A673 (cell line): ENCODE data around the gene SARS2. TPM values are rescaled to one million over a fixed set of nuclear protein-coding genes. Genes with fewer than 3 reads are reported as not detected.

Source experiments
- BruUV-seq: library from RNA; stranded (reverse); fragments of 400-500 nt; replicated peaks from 2 replicates; lab custom pipeline; 2021; lab: Mats Ljungman, UMichigan
- CTCF ChIA-PET: fragments of 300-600 bp; sonication (Branson Sonifier 250); formaldehyde crosslinking; loops from one replicate; lab custom pipeline; 2022; ENCODE audit warnings: antibody characterized with exemption; lab: Charles Lee
- POLR2A ChIA-PET: fragments of 300-600 bp; sonication (Branson Sonifier 250); formaldehyde crosslinking; loops from one replicate; lab custom pipeline; 2022; ENCODE audit warnings: antibody characterized with exemption; ENCODE audit not compliant: low non-redundant PET; lab: Charles Lee
- DNase-seq: peaks from one replicate; pipeline ENCODE4 v3.0.0-alpha.2; 2015; ENCODE audit warnings: low spot score
- H3K27ac ChIP-seq: fragments of 200-600 bp; sonication (generic); 2 replicates; pipeline ENCODE4 v1.5.1; 2016; ENCODE audit warnings: mixed run types, low read depth, mild to moderate bottlenecking, mixed read lengths, antibody characterized with exemption, low read length; ENCODE audit not compliant: poor library complexity, severe bottlenecking
- H3K27me3 ChIP-seq: fragments of 200-600 bp; sonication (generic); replicated peaks from 2 replicates; pipeline ENCODE4 v1.6.1; 2017; ENCODE audit warnings: mixed run types, low read depth, mild to moderate bottlenecking, mixed read lengths, antibody characterized with exemption, low read length; ENCODE audit not compliant: insufficient read depth, poor library complexity
- H3K36me3 ChIP-seq: fragments of 200-600 bp; sonication (generic); 2 replicates; pipeline ENCODE4 v1.6.1; 2016; ENCODE audit warnings: mixed run types, mild to moderate bottlenecking, mixed read lengths, antibody characterized with exemption, low read length; ENCODE audit not compliant: insufficient read depth, poor library complexity, severe bottlenecking
- H3K4me1 ChIP-seq: fragments of 200-600 bp; sonication (generic); 2 replicates; pipeline ENCODE4 v1.6.1; 2017; ENCODE audit warnings: mixed run types, mild to moderate bottlenecking, mixed read lengths, antibody characterized with exemption, low read length; ENCODE audit not compliant: insufficient read depth, poor library complexity, severe bottlenecking
- H3K4me3 ChIP-seq: fragments of 200-600 bp; sonication (generic); 2 replicates; pipeline ENCODE4 v1.5.1; 2016; ENCODE audit warnings: low read depth, mixed run types, mild to moderate bottlenecking, mixed read lengths, low read length; ENCODE audit not compliant: poor library complexity, severe bottlenecking
- H3K9me3 ChIP-seq: fragments of 200-600 bp; sonication (generic); 2 replicates; pipeline ENCODE4 v1.6.1; 2016; ENCODE audit warnings: mixed run types, low read depth, mild to moderate bottlenecking, mixed read lengths, antibody characterized with exemption, low read length; ENCODE audit not compliant: poor library complexity, severe bottlenecking
- CTCF ChIP-seq: fragments of 300-800, 200-600 bp; sonication (generic); conservative IDR thresholded peaks from 2 replicates; pipeline ENCODE4 v1.5.1; 2017; ENCODE audit warnings: low read depth, mild to moderate bottlenecking, antibody characterized with exemption, low read length, moderate library complexity, mixed read lengths
- EZH2 ChIP-seq: fragments of 200-600 bp; sonication (generic); IDR thresholded peaks from 2 replicates; pipeline ENCODE4 v1.6.1; 2017; ENCODE audit warnings: borderline replicate concordance, low read depth, mild to moderate bottlenecking, mixed read lengths, antibody characterized with exemption, low read length; ENCODE audit not compliant: poor library complexity, severe bottlenecking
- intact Hi-C: fragments of 100-400 bp; cut with micrococcal nuclease; formaldehyde crosslinking; loops from one replicate; pipeline ENCODE4 v1.10.0; 2022; ENCODE audit not compliant: unreplicated experiment
- total RNA-seq: library from RNA; stranded (reverse); gene quantifications from 2 replicates; pipeline ENCODE4 v1.2.3, GENCODE V29; 2021

Gene SARS2
- total RNA-seq, 1 experiment from 2014 or later = 58.6 TPM

GRCh38 chr19:38932425-38933179, 2.0 kb upstream of the SARS2 start:
- H3K36me3 ChIP-seq = peaks cover 31% of the 10 kb centered on the region
- H3K4me3 ChIP-seq = no peak overlapping the region
- no TSS peak for BruUV-seq
- H3K9me3 ChIP-seq = peaks cover 4% of the 10 kb centered on the region
- no peak overlapping the region for H3K27ac ChIP-seq
- H3K27me3 ChIP-seq = no peaks in the 10 kb centered on the region
- ChIA-PET POLR2A (no interaction called here), CTCF (no interaction called here)
- peaks cover 13% of the 10 kb centered on the region for H3K4me1 ChIP-seq
- intact Hi-C loops = loop anchor here (5.0 to 10.0 kb wide), 3 partner anchors 200 to 418 kb away; no protein-coding TSS in a partner anchor
- TF ChIP-seq CTCF = peak; percentile 53
- TF ChIP-seq EZH2 = no peak
- peak; percentile 55 for DNase-seq

GRCh38 chr19:38931521-38931793, 894 bp upstream of the SARS2 start:
- Histone ChIP-seq H3K4me1 (peaks cover 13% of the 10 kb centered on the region), H3K27me3 (no peaks in the 10 kb centered on the region), H3K36me3 (peaks cover 31% of the 10 kb centered on the region), H3K27ac (peak overlapping the region; percentile 96), H3K9me3 (peaks cover 4% of the 10 kb centered on the region), H3K4me3 (peak overlapping the region; percentile 69)
- CTCF ChIA-PET = no interaction called here
- no peak for TF ChIP-seq EZH2
- TF ChIP-seq CTCF = no peak
- BruUV-seq = no TSS peak
- DNase-seq = no peak
- intact Hi-C loops = loop anchor here (2.0 to 10.0 kb wide), 5 partner anchors 81 to 529 kb away; partner anchors contain the start of gene FAM98C
- POLR2A ChIA-PET = interaction anchor here (0.6 kb wide), 2 partner anchors 17 to 341 kb away, joined by 4 to 7 read pairs; no protein-coding TSS in a partner anchor

- H3K4me1 ChIP-seq = peaks cover 13% of the 10 kb centered on the region
- no peaks in the 10 kb centered on the region for H3K27me3 ChIP-seq
- TSS peak; percentile 79 for BruUV-seq
- peak within 1 kb of the TSS; percentile 69 for H3K4me3 ChIP-seq
- peaks cover 4% of the 10 kb centered on the region for H3K9me3 ChIP-seq
- H3K36me3 ChIP-seq = peaks cover 34% of the 10 kb centered on the region
- H3K27ac ChIP-seq = peak within 1 kb of the TSS; percentile 96
- ChIA-PET POLR2A (interaction anchor here (0.5 to 1.0 kb wide), 4 partner anchors 31 to 631 kb away, joined by 3 to 4 read pairs (median 4); partner anchors contain the start of gene NFKBIB), CTCF (interaction anchor here (0.6 to 1.4 kb wide), 6 partner anchors 24 to 107 kb away, joined by 3 to 9 read pairs (median 4); partner anchors contain the start of genes NFKBIB and SIRT2)
- TF ChIP-seq CTCF (no peak), EZH2 (no peak)
- peak; percentile 99 for DNase-seq
- intact Hi-C loops = loop anchor here (2.0 to 10.0 kb wide), 5 partner anchors 80 to 528 kb away; partner anchors contain the start of gene FAM98C
Measured at GRCh38 chr19:38930776-38931520, 385 bp upstream of the SARS2 start, which contains the start of gene MRPS12. TSS of gene MRPS12 (plus strand) at chr19:38930944. CDS start at chr19:38931295, 351 bp downstream.
